GM15510 (cell line): Measurements from ENCODE around the gene GPN2.

Source experiments
- POLR2A ChIP-seq: IDR thresholded peaks from 3 replicates; pipeline ENCODE4 v1.6.1; 2011; ENCODE audit warnings: borderline replicate concordance; ENCODE audit not compliant: insufficient read length; ENCODE audit errors: extremely low read depth

GPN2 gene

DNA sequence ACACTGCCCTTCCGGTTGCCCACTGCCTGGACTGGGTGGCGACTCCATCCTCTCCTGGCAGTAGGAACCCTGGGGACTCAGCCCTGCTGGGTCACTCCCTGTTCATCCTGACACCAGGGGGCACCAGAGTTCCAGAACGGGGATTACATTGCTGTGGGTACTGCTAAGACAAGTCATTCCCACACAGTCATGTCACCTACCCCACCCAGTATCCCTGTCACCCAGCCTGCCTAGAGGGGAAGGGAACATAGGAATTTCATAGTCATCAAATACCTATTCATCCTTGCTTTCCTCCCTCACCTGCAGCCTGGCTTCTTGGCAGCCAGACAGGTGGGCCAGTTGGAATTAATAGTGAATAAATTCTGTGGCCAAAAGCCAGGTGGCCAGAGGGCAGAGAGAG is 36.9 kb downstream of the GPN2 start:
- TF ChIP-seq POLR2A, result no peak

DNA sequence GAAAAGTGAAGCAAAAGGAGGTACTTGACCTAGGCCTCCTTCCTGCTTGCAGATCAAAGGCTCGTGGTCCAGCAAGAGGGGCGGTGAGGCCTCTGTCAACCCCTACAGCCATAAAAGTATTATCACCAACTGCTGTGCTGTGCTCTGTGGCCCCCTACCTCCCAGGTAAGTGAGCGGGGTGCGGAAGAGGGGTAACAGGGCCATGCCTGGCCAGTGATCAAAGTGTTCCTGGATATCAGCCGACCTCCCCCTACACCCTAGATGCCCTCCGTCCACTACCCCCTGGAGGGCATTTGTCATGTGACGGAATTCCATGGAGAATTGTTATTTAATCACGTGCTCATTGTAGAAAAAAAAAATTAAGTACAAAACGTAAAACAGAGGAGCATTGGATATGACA is 37.4 kb downstream of the GPN2 start:
- no peak for TF ChIP-seq POLR2A

GRCh38 chr1:26851106-26851684 is 38.9 kb downstream of the GPN2 start:
- no peak for TF ChIP-seq POLR2A

DNA sequence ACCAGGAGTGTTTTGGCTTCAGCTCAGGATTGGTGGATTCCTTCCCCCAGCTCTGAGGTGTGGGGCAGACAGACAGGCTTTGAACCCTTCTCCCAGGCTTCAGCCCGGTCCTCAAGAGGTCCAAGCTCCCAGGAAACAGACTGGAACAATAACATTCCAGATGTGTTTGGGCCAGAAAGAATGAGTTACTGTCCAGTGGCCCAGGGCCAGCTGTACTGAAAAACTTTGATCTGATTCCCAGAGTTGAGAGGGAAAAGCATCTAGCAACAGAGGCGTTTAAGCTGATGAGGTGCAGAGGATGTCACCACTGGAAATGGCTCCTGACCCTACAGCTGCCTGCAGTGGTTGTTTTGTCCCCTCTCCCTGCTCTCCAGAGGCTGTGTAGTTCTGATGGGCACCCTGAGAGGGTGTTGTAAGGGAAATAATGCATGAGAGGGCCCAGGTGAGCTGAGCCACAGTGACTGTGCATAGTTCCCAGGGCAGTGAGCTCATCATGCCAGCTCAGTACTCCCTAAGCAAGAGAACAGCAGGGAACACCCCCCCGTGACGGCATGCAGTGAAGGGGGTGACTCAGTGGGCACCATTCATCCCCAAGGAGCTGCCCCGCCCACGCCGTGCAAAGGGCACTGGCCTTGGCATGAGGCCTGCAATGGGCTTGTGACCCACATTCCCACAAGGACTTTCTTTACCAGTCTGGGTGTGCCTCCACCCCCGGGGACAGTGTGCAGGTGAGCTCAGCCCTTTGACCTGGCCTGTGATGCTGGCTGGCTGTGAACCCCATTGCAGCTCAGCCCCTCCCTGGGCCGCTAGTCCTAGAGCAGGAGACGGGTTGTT is 40.9 kb downstream of the GPN2 start:
- TF ChIP-seq POLR2A, result no peak

- no peak for TF ChIP-seq POLR2A
Measured at GRCh38 chr1:26848499-26848898, 41.6 kb downstream of the GPN2 start.

- TF ChIP-seq POLR2A, result no peak
Measured at GRCh38 chr1:26844424-26845196, 45.5 kb downstream of the GPN2 start.

GRCh38 chr1:26839779-26840178 is 50.3 kb downstream of the GPN2 start:
- TF ChIP-seq POLR2A, result no peak

- no peak for TF ChIP-seq POLR2A
Measured at GRCh38 chr1:26839339-26839722, 50.8 kb downstream of the GPN2 start.

GRCh38 chr1:26838474-26839338 is 51.4 kb downstream of the GPN2 start:
- no peak for TF ChIP-seq POLR2A

- TF ChIP-seq POLR2A, result peak; percentile 65
Measured at GRCh38 chr1:26833432-26834405, 56.4 kb downstream of the GPN2 start.

- no peak for TF ChIP-seq POLR2A
Measured at GRCh38 chr1:26832249-26832960, 57.7 kb downstream of the GPN2 start.

GRCh38 chr1:26831546-26832248 is 58.4 kb downstream of the GPN2 start:
- TF ChIP-seq POLR2A, result no peak
